GM18499 (cell line): ENCODE measurements around the gene CEND1.

ENCODE experiments used
- ATAC-seq: cut with Tn5 transposase; IDR thresholded peaks from one replicate; pipeline ENCODE4 v1.9.1; 2021; ENCODE audit warnings: moderate number of reproducible peaks; ENCODE audit not compliant: insufficient read depth, unreplicated experiment

CEND1 gene

GRCh38 chr11:789943-790342 is at the start of gene CEND1:
CEND1 (minus strand) TSS chr11:790090; CDS start chr11:788576, 1,514 bp downstream.
- no peak for ATAC-seq

- ATAC-seq: no peak
Observed at GRCh38 chr11:839280-839623, 49.4 kb upstream of the CEND1 start.

- ATAC-seq: no peak
Observed at GRCh38 chr11:838441-839279, 48.8 kb upstream of the CEND1 start.

- ATAC-seq: no peak
Observed at GRCh38 chr11:837990-838307, 48.1 kb upstream of the CEND1 start.

GRCh38 chr11:837189-837989 is 47.5 kb upstream of the CEND1 start:
- no peak for ATAC-seq

GRCh38 chr11:836700-837099 is 46.8 kb upstream of the CEND1 start:
- no peak for ATAC-seq

- no peak for ATAC-seq
Observed at GRCh38 chr11:836274-836673, 46.4 kb upstream of the CEND1 start.

GRCh38 chr11:834371-835316 is 44.8 kb upstream of the CEND1 start:
- ATAC-seq: no peak

GRCh38 chr11:833849-834311 is 44.0 kb upstream of the CEND1 start:
- ATAC-seq: no peak

- no peak for ATAC-seq
Observed at GRCh38 chr11:833114-833791, 43.4 kb upstream of the CEND1 start.

- ATAC-seq: no peak
Observed at GRCh38 chr11:832529-833113, 42.7 kb upstream of the CEND1 start, which contains the start of gene CD151. CD151 (plus strand) TSS chr11:832952; CDS start chr11:836070, 3,118 bp downstream.

- ATAC-seq: no peak
Observed at GRCh38 chr11:831961-832528, 42.2 kb upstream of the CEND1 start.

GRCh38 chr11:831118-831864 is 41.4 kb upstream of the CEND1 start:
- ATAC-seq: no peak

GRCh38 chr11:830295-831117 is 40.6 kb upstream of the CEND1 start:
- ATAC-seq: no peak

GRCh38 chr11:829847-830294 is 40.0 kb upstream of the CEND1 start:
- no peak for ATAC-seq

GRCh38 chr11:829176-829846 is 39.4 kb upstream of the CEND1 start:
- no peak for ATAC-seq
